GM21367 (cell line): ENCODE data around the gene HGD.
"Not testable (repeated sequence)": the region's sequence is repeated elsewhere in the genome, so short reads cannot be mapped to it uniquely, and the experiment has no call there.

Source experiments
- ATAC-seq: cut with Tn5 transposase; IDR thresholded peaks from one replicate; pipeline ENCODE4 v1.9.1; 2021; ENCODE audit not compliant: unreplicated experiment

Gene HGD

GRCh38 chr3:120640231-120640630, 41.8 kb downstream of the HGD start:
- ATAC-seq, result no peak

- ATAC-seq, result not testable (repeated sequence)
These were observed 43.2 kb downstream of the HGD start for GRCh38 chr3:120638820-120639219.

DNA sequence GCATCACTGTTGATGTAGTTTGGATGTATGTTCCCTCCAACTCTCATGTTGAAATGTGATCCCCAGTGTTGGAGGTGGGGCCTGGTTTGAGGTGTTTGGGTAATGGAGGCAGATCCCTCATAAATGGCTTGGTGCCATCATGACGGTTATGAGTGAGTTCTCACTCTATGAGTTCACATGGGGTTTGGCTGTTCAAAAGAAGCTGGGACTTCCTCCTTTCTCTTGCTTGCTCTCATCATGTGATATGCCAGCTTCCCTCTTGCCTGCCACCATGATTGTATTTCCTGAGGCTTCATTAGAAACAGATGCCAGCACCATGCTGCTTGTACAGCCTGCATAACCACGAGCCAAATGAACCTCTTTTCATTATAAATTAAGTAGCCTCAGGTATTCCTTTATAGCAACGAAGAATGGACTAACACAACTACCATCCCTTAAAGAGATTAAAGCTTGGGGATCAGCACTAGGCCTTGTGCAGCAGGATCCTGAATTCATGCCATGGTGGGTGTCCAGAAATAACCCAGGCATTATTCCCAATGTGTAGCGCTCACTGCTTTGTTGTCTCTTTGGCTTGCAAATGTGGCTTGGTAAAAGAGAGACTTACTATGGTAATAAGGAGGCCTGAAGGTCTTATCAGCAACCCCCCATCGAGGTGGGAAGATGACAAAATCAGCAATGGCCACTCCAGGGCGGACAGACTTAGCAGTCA, 44.0 kb downstream of the HGD start:
- no peak for ATAC-seq

- ATAC-seq, result no peak
These were observed 45.1 kb downstream of the HGD start for GRCh38 chr3:120636795-120637401.

DNA sequence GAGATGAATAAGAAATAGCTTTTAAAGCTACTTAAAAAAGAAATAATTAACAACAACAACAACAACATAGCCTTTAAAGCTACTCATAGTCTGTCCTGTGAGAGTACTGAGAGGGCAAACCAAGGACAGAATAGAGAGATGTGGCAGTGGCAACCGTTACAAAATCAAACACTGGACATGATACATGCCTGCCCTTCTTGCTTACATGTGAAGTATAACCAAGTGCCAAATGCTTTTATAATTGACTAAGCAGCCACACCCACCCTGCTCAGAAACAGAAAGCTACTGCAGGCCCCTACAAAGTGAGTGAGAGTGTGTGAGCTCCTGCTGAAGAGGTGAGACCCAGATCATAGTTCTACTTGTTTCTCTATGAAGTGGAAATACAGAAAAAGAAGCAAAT, 47.5 kb downstream of the HGD start:
- ATAC-seq, result no peak

DNA sequence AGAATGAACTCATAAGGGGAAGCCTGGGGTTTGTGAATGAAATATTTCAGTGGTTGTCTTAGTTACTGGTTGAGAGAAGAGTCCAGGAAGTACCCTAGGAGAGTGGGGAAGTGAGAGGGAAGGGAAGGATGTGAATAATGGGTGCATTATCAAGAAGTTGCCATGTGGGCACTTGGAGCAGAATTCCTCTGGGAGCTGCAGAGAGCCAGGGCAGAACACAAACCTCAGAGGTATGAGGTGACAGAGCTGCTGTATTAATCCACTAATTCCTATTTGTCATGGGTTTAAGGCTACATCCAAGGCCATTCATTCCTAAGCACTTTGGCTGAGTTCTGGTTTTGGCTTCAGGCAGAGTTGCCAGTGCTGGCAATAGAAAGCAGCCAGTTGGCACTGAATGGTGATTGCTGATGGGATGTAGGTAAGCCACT, 56.9 kb downstream of the HGD start:
- ATAC-seq, result no peak

- no peak for ATAC-seq
These were observed 58.3 kb downstream of the HGD start for GRCh38 chr3:120623727-120624093.

- no peak for ATAC-seq
These were observed 58.9 kb downstream of the HGD start for GRCh38 chr3:120622870-120623726.

DNA sequence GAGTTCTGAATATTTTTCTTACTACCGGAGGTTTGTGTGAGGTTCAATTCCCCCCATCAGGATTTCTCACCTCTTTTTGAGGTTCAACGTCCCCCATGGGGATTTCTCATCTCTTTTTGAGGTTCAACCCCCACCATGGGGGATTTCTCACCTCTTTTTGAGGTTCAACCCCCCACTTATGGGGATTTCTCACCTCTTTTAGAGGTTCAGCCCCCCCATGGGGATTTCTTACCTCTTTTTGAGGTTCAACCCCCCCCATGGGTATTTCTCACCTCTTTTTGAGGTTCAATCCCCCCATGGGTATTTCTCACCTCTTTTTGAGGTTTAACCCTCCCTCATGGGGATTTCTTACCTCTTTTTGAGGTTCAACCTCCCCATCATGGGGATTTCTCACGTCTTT, 59.6 kb downstream of the HGD start:
- ATAC-seq, result no peak

DNA sequence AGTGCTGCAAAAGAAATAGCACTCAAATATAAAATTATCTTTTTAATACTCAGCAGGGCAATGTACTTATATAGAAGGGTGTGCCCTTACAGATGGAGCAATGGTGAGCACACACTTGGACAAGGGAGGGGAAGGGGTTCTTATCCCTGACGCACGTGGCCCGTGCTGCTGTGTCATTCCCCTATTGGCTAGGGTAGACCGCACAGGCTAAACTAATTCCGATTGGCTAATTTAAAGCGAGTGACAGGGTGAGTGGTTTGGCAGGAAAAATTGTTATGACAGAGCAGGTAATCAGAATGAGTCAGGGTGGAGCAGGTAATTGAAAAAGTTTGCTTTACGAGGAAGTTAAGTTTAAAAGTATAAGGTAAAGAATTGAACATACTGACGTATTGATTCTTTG, 65.3 kb downstream of the HGD start:
- not testable (repeated sequence) for ATAC-seq

DNA sequence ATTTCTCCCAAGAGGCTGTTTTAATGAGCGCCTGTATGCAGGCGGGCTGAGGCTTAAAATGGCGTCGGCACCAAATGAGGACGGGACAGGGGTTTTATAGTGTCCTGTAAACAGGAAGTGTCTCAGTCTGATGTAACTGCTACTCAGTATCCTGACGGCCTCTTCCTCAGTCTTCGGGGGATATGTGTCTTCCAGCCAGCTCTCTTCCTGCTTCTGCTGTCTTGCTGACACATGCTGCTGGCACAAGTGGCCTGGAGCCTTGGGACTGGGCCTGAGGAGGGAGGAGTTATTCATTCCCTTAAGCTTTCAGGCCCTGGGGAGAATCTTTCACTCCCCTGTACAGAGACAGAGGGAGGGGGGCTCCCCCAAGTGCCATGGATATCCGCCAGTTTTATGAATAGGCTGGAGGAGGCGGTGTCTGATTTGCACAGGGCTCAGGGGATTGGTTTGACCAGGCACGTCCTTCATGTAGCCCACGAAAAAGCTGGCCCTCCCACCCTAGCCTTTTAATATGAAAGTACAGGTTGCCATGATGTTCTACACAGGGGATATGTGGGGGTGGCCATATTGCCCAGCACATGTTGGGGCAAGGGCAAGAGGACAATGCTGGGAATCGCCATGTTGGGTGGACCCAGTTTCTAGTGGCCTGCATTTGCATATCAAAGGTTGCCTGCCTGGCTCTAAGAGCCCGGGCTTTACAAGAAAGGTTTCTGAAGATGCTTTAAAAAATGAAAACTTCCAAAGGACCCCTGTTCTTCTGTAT, 66.0 kb downstream of the HGD start:
- no peak for ATAC-seq

DNA sequence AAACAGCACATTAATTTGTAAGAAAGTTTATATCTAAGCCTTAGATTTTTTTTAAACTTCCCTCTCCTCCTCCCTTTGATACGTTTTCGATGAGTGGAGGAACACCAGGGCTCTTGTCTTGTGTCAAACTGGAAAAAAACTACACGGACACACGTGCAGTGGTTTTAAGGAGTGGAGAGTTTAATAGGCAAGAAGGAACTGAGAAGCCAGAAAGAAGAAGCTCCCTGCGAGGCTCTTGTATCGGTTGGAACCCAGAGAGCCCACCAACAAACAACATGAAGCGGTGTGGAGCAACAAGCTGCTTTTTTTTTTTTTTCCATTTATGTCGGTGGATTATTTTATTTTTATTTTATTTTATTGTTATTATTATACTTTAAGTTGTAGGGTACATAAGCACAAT, 67.3 kb downstream of the HGD start:
- ATAC-seq, result no peak

DNA sequence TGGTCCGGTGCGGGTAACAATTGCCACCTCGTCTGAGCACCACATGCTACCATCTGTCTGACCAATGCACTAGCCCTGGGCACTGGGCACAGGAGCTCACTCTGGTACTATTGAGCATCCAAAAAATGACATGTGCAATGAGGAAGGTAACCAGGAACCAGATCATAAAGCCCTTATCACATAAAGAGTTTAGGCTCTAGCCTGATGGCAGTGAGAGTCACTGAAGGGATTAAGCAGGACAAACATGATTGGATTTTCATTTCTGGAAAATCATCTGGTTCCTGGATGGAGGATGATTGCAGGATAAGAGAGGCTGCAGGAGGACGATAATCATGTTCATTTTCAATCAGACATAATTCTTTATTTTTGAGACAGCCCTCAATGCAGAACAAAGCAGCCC, 73.5 kb downstream of the HGD start:
- ATAC-seq, result no peak

DNA sequence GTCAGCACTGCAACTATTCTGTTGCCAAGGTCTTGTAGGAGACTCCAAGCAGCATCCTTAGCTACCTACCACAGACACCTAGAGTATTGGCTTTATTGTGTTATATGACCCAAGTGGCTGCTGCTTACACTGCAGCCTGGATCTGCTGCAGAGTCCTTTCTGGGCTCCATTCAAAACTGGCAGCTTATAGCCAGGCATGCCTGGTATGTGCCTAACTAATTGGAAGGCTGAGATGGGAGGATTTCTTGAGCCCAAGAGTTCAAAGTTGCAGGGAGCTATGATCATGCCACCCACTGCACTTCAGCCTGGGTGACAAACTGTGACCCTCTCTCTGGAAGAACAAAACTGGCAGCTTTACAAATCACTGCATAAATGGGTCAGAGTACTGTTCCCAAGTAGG, 77.3 kb downstream of the HGD start:
- no peak for ATAC-seq

DNA sequence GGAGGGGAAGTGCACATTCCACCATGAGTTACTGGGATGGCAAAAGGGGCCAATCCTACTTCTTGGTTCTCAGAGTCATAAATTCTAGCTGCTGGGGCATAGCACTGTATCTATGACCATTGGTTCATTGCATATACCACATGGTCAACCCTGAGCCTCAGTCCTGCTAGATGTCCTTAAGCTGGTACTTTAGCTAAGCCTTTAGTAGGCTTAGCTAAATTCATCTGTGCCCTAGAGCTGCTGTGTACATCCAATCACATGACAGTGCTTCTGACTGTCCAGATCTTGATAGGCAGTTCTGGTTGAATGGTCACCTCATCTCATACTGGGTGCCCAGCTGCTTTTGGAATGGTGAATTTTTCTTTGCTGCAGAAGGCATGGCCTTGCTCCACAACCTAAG, 77.7 kb downstream of the HGD start:
- no peak for ATAC-seq

DNA sequence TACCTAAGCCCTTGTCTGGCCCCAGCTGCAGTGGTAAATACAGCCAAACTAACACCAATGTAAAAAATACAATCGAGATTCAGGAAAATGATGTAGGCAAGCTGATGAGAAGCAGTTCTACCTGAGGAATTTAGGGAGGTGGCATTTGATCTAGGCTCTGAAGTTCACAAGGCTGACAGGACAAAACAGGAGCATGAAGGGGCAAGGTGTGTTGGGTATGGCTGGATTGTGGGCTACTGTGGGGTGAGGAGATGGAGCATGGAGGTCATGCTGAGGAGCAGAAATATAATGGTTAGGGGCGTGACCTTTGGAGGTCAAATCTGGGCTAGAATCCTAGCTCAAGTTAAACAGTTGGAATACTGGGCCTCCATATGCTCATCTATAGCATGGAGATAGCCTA, 79.4 kb downstream of the HGD start:
- ATAC-seq, result no peak

DNA sequence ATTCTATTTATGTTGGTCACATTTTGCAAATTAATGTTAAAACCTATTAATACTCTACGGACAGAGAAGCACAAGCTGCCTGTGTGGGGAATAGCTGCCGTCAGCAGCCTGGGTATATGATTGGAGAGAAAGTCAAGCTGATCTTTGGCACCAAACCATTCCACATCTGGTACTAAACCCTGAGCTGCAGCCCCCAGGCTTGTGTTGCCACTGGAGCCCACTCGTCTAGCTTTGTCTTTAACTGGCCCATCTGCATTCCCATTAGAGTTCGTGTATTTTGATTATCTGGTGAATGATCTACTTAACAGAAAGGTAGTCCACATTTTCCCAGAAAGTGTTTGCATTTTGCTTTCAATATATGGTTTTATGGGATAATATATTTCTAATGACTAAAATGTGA, 80.5 kb downstream of the HGD start:
- ATAC-seq, result no peak

- ATAC-seq, result no peak
These were observed 82.8 kb downstream of the HGD start for GRCh38 chr3:120599211-120599610.

DNA sequence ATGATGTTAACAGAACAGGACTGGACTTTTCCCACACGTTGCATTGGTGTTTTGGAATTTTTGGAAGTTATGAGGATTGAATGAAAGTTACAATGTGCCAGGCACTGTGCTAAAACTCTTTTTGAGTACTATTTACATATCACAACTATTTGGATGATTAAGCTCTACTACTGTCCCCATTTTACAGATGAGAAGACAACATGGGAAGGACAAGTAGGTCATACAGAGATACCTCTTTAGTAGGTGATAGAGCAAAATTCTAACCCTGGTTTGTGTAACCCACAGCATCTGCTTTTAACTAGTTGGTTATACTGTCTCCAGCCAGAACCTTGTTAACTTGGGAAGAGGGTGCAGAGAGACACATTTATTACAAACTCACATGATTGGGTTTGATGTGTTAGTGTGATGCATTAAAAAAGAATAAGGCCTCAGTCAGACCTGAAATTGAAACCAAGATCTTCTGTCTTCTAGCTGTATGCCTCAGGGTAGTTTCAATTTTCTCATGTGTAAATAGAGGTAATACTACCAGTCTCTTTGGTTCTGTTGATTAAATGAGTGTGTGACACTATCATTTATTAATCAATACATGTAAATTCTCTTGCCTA, 84.5 kb downstream of the HGD start:
- peak; percentile 42 for ATAC-seq

DNA sequence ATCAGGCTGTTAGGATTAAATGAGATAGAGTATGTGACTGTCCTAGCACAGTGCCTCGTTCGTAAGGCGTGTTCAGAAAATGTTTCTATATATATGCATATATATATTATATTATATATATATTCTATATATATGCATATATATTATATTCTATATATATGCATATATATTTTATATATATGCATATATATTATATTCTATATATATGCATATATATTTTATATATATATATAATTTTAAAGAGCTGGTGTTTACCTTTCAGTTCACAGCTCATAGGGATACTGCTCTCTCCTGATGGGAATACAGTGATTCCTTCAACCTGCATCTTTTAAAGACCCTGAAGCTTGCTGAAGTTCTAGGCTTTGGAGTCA, 85.2 kb downstream of the HGD start:
- ATAC-seq, result no peak
